ENCODE results near the gene TCEA2. TPM values are rescaled to one million over a fixed set of nuclear protein-coding genes. Genes with fewer than 3 reads are reported as not detected.

Gene TCEA2
- total RNA-seq, 2 experiments from 2014 or later = 36.4 to 71.2 TPM

GRCh38 chr20:64025101-64025825 is 37.7 kb upstream of the TCEA2 start:
- intact Hi-C loops (cut with micrococcal nuclease; ENCODE audit: unreplicated experiment) = no loop called here
- H4K20me1 ChIP-seq (ENCODE audit: insufficient read depth, low read length) = no peaks in the 10 kb centered on the region
- DNase-seq (ENCODE audit: low spot score) = no peak
- H2AFZ ChIP-seq (ENCODE audit: low read length) = no peak overlapping the region
- no peaks in the 10 kb centered on the region for H3K4me1 ChIP-seq (ENCODE audit: insufficient read depth, low read length, poor library complexity, severe bottlenecking)
- no peaks in the 10 kb centered on the region for H3K79me2 ChIP-seq (ENCODE audit: insufficient read depth, low read depth, low read length)
- BruUV-seq (replicated peaks) = no TSS peak
- H3K9me3 ChIP-seq (ENCODE audit: low read length) = no peaks in the 10 kb centered on the region
- TF ChIP-seq EZH2phosphoT487 (IDR thresholded peaks at IDR 0.05; ENCODE audit: borderline replicate concordance, low read depth, low read length) = no peak
- TF ChIP-seq, protein P1, sequence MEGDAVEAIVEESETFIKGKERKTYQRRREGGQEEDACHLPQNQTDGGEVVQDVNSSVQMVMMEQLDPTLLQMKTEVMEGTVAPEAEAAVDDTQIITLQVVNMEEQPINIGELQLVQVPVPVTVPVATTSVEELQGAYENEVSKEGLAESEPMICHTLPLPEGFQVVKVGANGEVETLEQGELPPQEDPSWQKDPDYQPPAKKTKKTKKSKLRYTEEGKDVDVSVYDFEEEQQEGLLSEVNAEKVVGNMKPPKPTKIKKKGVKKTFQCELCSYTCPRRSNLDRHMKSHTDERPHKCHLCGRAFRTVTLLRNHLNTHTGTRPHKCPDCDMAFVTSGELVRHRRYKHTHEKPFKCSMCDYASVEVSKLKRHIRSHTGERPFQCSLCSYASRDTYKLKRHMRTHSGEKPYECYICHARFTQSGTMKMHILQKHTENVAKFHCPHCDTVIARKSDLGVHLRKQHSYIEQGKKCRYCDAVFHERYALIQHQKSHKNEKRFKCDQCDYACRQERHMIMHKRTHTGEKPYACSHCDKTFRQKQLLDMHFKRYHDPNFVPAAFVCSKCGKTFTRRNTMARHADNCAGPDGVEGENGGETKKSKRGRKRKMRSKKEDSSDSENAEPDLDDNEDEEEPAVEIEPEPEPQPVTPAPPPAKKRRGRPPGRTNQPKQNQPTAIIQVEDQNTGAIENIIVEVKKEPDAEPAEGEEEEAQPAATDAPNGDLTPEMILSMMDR (conservative IDR thresholded peaks at IDR 0.05; ENCODE audit: low read length) = no peak
- peaks cover 98% of the 10 kb centered on the region for H3K36me3 ChIP-seq (ENCODE audit: insufficient read depth, low read length)
- ChIA-PET CTCF (ENCODE audit: unreplicated experiment) (no interaction called here), POLR2A (no interaction called here)
- H3K4me2 ChIP-seq (ENCODE audit: low read length) = no peak overlapping the region
- no peak overlapping the region for H3K4me3 ChIP-seq (ENCODE audit: low read depth, low read length, poor library complexity, severe bottlenecking)
- no peak overlapping the region for H3K27ac ChIP-seq (ENCODE audit: low read depth, low read length, poor library complexity, severe bottlenecking)
- H3K9me2 ChIP-seq (ENCODE audit: insufficient read depth, low read length) = no peaks in the 10 kb centered on the region

DNA sequence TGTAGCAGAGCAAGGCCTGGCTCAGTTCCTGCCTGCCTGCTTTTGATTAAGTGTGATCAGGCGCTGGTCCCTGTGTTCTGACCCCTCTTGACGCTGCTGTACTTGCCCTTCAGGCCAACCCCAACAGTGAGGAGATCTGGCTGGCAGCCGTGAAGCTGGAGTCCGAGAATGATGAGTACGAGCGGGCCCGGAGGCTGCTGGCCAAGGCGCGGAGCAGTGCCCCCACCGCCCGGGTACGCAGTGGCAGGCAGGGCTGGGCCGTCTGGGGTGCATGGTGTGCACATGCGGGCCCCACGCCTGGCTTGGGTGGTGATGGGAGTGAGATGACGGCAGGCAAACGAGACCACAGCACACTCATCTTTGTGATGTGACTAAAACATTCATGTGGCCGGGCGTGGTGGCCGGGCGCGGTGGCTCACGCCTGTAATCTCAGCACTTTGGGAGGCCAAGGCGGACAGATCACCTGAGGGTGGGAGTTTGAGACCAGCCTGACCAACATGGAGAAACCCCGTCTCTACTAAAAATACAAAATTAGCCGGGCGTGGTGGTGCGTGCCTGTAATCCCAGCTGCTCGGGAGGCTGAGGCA is 37.1 kb upstream of the TCEA2 start:
- POLR2A ChIA-PET = no interaction called here
- no peak for DNase-seq (ENCODE audit: low spot score)
- Histone ChIP-seq H3K4me2 (ENCODE audit: low read length) (no peak overlapping the region), H3K4me1 (ENCODE audit: insufficient read depth, low read length, poor library complexity, severe bottlenecking) (no peaks in the 10 kb centered on the region), H3K27ac (ENCODE audit: low read depth, low read length, poor library complexity, severe bottlenecking) (no peak overlapping the region), H3K9me3 (ENCODE audit: low read length) (no peaks in the 10 kb centered on the region), H3K9me2 (ENCODE audit: insufficient read depth, low read length) (no peaks in the 10 kb centered on the region), H3K36me3 (ENCODE audit: insufficient read depth, low read length) (peaks cover 98% of the 10 kb centered on the region), H3K4me3 (ENCODE audit: low read depth, low read length, poor library complexity, severe bottlenecking) (no peak overlapping the region), H4K20me1 (ENCODE audit: insufficient read depth, low read length) (no peaks in the 10 kb centered on the region), H2AFZ (ENCODE audit: low read length) (no peak overlapping the region), H3K79me2 (ENCODE audit: insufficient read depth, low read depth, low read length) (no peaks in the 10 kb centered on the region)
- intact Hi-C loops (cut with micrococcal nuclease; ENCODE audit: unreplicated experiment) = no loop called here
- TF ChIP-seq, protein P1 (conservative IDR thresholded peaks at IDR 0.05; ENCODE audit: low read length) = no peak
- TF ChIP-seq EZH2phosphoT487 (IDR thresholded peaks at IDR 0.05; ENCODE audit: borderline replicate concordance, low read depth, low read length) = no peak
- no TSS peak for BruUV-seq (replicated peaks)
- CTCF ChIA-PET (ENCODE audit: unreplicated experiment) = no interaction called here

- Histone ChIP-seq H2AFZ (ENCODE audit: low read length) (no peak overlapping the region), H3K4me2 (ENCODE audit: low read length) (no peak overlapping the region), H3K27ac (ENCODE audit: low read depth, low read length, poor library complexity, severe bottlenecking) (no peak overlapping the region), H3K36me3 (ENCODE audit: insufficient read depth, low read length) (peaks cover 94% of the 10 kb centered on the region), H3K4me1 (ENCODE audit: insufficient read depth, low read length, poor library complexity, severe bottlenecking) (no peaks in the 10 kb centered on the region), H3K79me2 (ENCODE audit: insufficient read depth, low read depth, low read length) (no peaks in the 10 kb centered on the region), H3K9me2 (ENCODE audit: insufficient read depth, low read length) (no peaks in the 10 kb centered on the region), H4K20me1 (ENCODE audit: insufficient read depth, low read length) (no peaks in the 10 kb centered on the region), H3K9me3 (ENCODE audit: low read length) (no peaks in the 10 kb centered on the region), H3K4me3 (ENCODE audit: low read depth, low read length, poor library complexity, severe bottlenecking) (no peak overlapping the region)
- no peak for TF ChIP-seq EZH2phosphoT487 (IDR thresholded peaks at IDR 0.05; ENCODE audit: borderline replicate concordance, low read depth, low read length)
- TF ChIP-seq, protein P1 (conservative IDR thresholded peaks at IDR 0.05; ENCODE audit: low read length) = no peak
- intact Hi-C loops (cut with micrococcal nuclease; ENCODE audit: unreplicated experiment) = no loop called here
- ChIA-PET CTCF (ENCODE audit: unreplicated experiment) (no interaction called here), POLR2A (no interaction called here)
- no peak for DNase-seq (ENCODE audit: low spot score)
- BruUV-seq (replicated peaks) = no TSS peak
Observed at GRCh38 chr20:64027981-64028685, 34.9 kb upstream of the TCEA2 start.
